GM18519 (cell line): ENCODE measurements around the gene PRR3.

Experiments
- ATAC-seq: cut with Tn5 transposase; IDR thresholded peaks from one replicate; pipeline ENCODE4 v1.9.1; 2021; ENCODE audit warnings: mild to moderate bottlenecking, moderate library complexity; ENCODE audit not compliant: unreplicated experiment, low FRiP score

Gene PRR3

DNA sequence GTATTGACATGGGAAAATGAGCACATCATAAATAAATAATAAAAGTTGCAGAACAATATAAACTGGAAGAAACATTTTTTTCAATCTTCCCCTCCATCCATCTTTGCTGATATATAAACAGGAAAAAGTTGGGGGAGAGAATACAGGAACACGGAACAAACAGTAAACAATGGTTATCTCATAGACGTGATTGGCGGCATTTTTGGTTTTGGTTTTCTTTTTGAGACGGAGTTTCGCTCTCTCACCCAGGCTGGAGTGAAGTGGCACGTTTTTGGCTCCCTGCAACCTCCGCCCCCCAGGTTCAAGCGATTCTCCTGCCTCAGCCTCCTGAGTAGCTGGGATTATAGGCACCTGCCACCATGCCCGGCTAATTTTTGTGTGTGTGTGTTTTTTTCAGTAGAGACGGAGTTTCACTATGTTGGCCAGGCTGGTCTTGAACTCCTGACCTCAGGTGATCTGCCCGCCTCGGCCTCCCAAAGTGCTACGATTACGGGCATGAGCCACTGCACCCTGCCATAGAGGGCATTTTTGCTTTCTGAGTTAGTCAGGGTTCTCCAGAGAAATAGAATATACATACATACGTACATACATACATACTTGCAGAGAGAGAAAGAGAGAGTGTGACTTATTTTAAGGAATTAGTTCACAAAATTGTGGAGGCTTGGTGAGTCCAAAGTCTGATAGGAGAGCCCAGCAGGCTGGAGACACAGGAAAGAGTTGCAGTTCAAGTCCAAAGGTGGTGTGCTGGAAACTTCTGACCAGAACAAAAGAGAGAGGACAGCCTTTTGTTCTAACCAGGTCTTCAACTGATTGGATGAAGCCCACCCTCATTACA is 23.4 kb upstream of the PRR3 start:
- no peak for ATAC-seq

DNA sequence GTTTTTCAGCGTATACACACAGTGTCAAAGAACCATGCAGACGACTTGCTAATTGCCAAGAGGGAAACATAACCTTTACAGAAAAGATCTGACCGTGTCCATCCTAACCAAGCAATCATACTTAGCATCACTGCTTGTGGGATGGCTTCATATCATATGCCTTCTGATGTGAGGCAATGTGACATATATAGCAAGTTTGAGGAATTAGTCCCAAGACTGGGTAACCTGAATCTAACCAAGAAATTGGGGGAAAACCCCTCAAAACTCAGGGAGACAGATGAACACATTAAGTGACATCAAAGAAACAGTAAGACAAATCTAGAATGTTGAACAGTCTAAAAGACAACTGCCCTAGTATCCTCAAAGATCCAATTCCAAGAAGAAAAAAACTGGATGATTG is 19.2 kb upstream of the PRR3 start:
- no peak for ATAC-seq

GRCh38 chr6:30541515-30542403 is 15.3 kb upstream of the PRR3 start:
- no peak for ATAC-seq

DNA sequence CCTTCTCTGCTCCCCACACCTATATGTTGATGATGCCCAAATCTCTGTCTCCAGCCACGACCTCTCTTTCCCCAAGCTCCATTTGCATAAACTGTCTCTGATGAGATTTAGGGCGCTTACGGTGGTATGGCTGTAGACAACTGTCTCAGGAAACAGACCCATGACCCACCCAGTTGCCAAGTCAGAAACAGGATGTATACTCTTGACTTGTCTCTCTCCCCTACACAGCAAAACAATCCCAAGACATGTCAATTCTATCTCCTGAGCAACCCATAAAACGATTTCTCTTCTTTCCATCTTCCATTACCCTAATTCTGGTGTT is 14.7 kb upstream of the PRR3 start:
- no peak for ATAC-seq

GRCh38 chr6:30542915-30543314 is 14.2 kb upstream of the PRR3 start:
- no peak for ATAC-seq

GRCh38 chr6:30543821-30544220 is 13.3 kb upstream of the PRR3 start:
- no peak for ATAC-seq

- no peak for ATAC-seq
These were observed 12.3 kb upstream of the PRR3 start for GRCh38 chr6:30544666-30545272.

- ATAC-seq, result no peak
These were observed 9.6 kb upstream of the PRR3 start for GRCh38 chr6:30547454-30547853.

- no peak for ATAC-seq
These were observed 8.7 kb upstream of the PRR3 start for GRCh38 chr6:30548375-30548774.

GRCh38 chr6:30554404-30554803 is 2.7 kb upstream of the PRR3 start:
- ATAC-seq, result no peak

DNA sequence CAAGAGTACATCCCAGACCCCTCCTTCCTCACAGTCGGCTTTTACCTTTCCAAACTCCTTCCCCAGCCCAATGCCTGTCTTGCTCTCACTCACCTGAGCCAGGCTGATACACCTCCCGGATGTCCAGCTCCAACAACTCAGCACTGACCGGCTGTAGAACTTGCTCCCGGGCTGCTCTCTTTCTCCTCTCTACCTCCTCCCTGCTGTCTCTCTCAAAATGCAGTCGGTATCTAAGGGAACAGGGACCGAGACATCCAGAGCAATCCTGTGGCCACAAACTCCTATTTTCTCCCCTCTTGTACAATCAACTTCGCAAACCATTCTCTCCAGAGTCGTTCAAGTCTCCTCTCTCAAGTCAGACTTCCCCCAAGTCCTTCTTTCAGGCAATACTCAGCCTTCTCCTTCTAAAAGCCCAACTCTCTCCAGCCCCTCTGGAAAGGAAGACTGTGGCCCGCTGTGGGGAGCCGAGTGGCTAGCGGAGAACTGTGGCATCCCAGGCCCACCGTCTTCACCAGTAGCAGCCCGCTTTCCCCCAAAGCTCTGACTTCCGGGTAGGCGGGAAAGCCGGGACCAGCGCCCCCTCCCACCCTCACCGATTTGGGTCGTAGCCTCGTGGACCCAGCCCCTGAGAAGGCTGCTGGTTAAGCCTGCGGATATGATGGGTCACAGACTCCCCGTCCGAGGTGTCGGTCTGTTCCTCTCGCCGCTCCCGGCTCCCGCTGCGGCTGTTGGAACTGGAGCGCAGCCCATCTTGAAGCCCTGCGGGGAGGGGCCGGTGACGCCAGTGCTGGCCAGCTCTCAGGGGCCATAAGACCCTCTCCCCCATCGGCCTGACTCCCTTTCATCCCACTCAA is 1.9 kb upstream of the PRR3 start:
- ATAC-seq, result no peak

DNA sequence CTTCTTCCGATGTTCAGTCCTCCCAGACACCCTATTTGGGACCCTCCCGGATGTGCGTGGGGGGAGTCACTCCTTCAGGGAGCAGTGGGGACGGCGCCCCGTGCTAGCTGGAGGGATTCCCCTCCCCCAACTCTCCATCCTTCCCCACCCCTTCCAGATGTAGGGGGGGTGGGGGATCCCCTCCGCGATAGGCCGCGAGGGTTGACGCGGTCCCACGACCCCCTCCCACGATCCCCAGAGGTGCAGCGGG is 1.4 kb upstream of the PRR3 start:
- ATAC-seq, result no peak

DNA sequence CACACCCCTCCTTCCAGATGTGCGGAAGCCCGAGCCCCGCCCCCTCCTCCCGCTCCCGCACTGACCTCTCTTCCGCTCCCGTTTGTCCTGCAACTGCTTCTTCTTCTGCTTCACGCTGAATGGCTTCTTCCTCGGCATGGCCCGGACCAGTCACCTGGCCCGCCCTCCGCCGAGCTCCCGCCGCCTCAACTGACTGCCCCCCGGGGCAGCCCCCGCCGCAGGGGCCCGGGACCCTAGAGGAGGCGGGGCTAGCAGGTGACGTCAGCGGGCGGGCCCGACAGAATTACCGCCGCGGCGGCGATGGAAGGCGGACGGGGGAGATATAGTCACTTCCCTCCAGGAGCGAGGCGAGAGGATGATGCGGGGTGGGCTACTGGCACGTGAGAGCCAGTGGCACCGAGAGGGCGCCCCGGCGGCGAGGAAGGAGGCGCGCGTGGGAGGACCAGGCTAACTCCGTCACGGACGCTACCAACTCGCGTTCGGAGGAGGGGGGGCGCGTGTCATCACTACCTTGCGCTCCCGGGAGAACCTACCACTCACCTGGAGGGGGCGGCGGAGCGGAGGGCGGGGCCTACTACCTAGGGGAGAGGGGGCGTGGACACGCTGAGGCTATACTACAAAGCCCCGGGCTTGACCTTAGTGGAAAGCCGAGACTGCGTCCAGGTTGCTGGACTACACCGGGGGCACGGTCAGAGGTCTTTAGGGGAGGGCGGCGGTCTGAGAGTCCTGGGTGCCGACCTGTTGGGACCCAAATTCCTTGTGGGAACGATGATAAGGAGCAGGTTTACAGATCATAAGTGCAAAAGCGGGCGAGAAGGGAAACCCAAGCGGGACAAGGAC is 809 bp upstream of the PRR3 start, which contains the start of gene GNL1:
Gene GNL1 (minus strand): TSS at position 424 of the 840 bp plus-strand sequence. CDS start 286 bp downstream, at position 138.
- peak; percentile 37 for ATAC-seq

- no peak for ATAC-seq
These were observed 537 bp downstream of the PRR3 start for GRCh38 chr6:30557683-30557981.

- no peak for ATAC-seq
These were observed 3.8 kb downstream of the PRR3 start for GRCh38 chr6:30560930-30561329.

DNA sequence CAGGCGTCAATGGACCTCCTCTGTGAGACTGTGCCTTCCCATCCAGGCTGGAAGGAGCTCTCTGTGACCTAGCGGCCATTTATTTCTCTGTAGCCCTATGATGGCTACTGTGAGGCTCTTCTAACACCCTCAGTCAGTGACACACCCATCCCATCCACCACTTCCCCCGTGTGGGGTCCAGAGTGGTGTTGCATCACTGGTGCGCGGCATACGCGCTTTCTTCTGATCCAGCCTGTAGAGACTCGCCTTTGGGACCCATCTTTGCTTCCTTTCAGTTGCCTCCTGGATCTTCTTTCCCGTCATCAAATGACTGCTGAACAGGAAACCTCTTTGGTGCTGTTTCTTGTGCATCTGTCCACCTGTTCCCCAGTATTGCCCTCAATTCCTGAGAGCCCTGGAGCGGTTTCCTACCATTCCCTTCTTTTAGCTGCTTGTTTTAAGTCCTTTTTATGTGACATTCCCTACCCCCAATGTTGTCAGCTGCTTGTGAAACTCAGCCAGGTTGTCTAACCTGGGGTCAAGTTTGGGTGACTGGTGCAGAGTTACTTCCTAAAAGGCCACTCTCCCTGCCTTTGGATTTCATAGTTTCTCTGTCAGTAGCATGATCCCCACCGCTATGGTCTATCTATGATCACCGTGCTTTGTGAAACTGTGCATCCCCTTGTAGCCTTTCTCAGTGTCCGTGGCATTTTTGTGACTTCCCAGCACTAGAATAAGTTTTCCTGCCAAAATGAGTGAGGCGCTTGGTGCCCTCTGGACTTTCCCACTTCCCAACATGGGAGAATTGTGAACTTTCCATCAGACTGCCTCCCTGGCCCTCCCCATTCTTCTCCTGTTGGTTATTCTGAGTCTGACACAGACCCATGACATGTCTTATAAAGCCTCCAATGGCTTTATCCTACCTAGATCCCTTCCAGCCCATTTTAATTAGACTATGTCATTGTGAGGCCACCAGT is 5.7 kb downstream of the PRR3 start:
- ATAC-seq, result no peak

DNA sequence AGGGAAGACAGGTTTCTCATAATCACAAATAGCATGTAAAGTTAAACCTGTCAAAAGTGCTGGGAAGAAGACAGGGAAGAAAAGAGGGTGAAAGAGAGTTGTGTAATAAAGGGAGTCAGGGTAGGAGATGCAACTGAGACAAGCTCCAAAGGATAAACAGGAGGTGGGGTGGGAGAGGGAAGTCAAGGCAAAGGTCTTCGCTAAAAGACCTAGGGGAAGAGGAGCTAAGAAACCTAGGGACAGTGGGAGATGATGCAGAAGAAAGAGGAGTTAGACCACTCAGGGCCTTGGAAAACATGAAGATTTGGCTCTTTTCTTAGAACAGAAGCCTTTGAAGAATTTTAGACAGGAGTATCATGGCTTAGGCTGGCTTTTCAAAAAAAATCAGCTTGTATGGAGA is 7.0 kb downstream of the PRR3 start:
- no peak for ATAC-seq

DNA sequence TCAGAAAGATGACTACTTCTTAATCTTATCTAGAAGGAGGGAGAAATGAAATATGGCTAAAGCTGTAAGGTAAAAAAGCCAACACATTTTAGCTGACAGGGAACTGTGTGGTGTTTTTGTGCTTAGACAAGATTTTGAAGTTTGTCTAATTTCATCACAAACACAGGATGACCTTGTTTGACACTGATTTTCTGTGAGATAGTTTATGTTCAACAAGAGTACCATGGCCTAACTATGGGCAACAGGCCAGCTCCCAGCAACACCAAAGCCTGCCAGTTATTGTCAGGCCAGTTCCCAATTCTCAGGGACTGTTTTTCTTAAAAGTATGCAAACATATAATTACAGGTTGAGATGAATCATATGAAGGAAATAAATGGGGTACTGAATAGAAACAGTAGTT is 8.7 kb downstream of the PRR3 start:
- no peak for ATAC-seq

DNA sequence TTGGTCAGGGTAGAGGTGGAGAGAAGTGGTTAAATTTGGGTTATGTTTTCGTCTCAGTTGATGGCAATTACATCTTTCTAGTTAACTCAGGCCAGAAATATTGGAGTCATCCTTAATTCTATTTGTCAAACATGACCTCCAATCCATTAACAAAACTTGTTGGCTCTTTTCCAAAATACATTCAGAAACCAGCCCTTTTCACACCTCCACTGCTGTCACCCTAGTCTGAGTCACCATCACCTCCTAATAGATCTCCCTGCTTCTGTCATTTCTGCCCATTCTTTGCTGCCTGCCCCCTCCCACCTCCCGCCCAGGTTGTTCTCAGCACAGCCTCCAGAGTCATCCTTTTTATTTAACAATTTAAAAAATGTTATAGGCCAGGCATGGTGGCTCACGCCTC is 11.2 kb downstream of the PRR3 start:
- ATAC-seq, result no peak
